Astrocyte (in vitro differentiated cells and primary cell): Measurements from ENCODE around the gene RINL.

ENCODE experiments used
- CTCF ChIP-seq: IDR thresholded peaks from 2 replicates; pipeline ENCODE4 v1.5.1; 2011; ENCODE audit warnings: low read depth, mild to moderate bottlenecking, inconsistent platforms, low read length, moderate library complexity; ENCODE audit not compliant: insufficient read depth
- EZH2 ChIP-seq: IDR thresholded peaks from 2 replicates; pipeline ENCODE4 v1.6.1; 2012; ENCODE audit warnings: mild to moderate bottlenecking, low read length, inconsistent platforms; ENCODE audit not compliant: insufficient read depth

- TF ChIP-seq EZH2 (no peak), CTCF (no peak)
Measured at GRCh38 chr19:38915329-38916321, 37.5 kb upstream of the RINL start.
